Lower leg skin (tissue), 3 donors: Measurements from ENCODE around the gene TNFRSF17.

Source experiments
- POLR2A ChIP-seq, 2 donors: fragments of 450-650 bp; IDR thresholded peaks; one replicate each; pipeline ENCODE4 v1.6.1; 2016 to 2017; ENCODE audit warnings: antibody characterized with exemption in 2 of 2, mild to moderate bottlenecking in 1 of 2, moderate library complexity in 1 of 2
- TF ChIP-seq, protein P1 (sequence below), 3 donors: fragments of 450-650 bp; IDR thresholded peaks; one replicate each; pipeline ENCODE4 v1.5.1; 2016; ENCODE audit warnings: antibody characterized with exemption in 3 of 3, mild to moderate bottlenecking in 3 of 3, moderate library complexity in 2 of 3

GRCh38 chr16:11980136-11980844, 15.3 kb downstream of the TNFRSF17 start:
- TF ChIP-seq, protein P1, sequence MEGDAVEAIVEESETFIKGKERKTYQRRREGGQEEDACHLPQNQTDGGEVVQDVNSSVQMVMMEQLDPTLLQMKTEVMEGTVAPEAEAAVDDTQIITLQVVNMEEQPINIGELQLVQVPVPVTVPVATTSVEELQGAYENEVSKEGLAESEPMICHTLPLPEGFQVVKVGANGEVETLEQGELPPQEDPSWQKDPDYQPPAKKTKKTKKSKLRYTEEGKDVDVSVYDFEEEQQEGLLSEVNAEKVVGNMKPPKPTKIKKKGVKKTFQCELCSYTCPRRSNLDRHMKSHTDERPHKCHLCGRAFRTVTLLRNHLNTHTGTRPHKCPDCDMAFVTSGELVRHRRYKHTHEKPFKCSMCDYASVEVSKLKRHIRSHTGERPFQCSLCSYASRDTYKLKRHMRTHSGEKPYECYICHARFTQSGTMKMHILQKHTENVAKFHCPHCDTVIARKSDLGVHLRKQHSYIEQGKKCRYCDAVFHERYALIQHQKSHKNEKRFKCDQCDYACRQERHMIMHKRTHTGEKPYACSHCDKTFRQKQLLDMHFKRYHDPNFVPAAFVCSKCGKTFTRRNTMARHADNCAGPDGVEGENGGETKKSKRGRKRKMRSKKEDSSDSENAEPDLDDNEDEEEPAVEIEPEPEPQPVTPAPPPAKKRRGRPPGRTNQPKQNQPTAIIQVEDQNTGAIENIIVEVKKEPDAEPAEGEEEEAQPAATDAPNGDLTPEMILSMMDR (IDR thresholded peaks at IDR 0.05), result no peak
- no peak for TF ChIP-seq POLR2A (IDR thresholded peaks at IDR 0.05)
